NCI-H345 treated with DMSO at 0.1 percent for 48 hours (cell line): ENCODE data around the gene RAB8A.
"Not testable (repeated sequence)": the region's sequence is repeated elsewhere in the genome, so short reads cannot be mapped to it uniquely, and the experiment has no call there.

ENCODE experiments used
- DNase-seq: peaks from one replicate; lab custom pipeline; 2025; ENCODE audit not compliant: unreplicated experiment; lab: John Stamatoyannopoulos, UW

Gene RAB8A

DNA sequence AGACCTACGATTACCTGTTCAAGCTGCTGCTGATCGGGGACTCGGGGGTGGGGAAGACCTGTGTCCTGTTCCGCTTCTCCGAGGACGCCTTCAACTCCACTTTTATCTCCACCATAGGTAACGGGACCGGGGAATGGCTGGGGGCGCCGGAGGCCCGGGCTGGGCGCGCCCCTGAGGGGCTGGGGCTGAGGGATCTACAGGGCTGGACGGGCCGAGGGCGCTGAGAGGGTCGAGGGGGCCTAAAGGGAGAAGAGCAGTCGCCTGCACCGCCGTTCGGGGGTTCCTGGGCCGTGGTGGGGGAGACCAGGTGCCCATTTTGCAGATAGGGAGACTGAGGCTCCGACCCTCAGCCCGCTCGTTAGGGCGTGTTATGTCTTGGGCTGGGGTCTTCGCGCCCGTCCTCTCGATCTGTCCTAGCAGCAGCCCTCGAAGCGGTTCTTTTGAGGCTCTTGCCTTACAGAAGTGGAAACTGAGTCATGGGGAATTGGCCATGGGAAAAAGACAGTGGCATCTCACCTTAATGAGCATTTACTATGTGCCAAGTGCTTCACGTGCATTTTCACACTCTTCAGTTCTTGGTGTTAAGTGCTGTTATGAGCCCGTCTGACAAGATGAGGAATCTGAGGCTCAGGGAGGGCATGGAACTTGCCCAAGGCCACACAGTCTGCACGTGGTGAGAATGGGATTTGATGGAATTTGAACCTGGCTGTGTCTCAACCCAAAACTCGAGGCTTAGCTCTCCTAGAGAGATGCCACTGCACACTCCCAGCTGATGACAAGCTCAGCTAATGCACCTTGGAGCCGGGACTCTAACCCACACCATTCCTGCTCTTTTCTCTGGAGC lies 442 bp downstream of the RAB8A start:
- no peak for DNase-seq

DNA sequence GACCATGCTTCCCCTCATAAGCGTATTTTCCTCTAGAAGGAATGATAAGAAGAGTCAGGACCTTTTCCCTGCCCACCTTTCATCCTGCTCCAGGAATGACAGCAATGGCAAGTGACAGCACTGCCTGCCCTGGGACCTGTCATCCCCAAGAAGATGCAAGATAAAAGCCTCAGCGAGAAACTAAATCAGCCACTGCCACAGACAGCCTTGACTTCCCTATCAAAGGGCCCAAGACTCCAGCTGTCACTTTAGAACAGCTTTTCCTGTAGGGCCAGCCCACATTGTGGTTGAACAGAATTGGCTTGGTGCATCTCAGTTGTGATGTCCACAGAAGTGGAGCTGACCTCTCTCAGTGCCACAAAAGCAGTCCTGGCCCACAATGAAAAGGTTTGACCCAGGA lies 1.1 kb downstream of the RAB8A start:
- no peak for DNase-seq

DNA sequence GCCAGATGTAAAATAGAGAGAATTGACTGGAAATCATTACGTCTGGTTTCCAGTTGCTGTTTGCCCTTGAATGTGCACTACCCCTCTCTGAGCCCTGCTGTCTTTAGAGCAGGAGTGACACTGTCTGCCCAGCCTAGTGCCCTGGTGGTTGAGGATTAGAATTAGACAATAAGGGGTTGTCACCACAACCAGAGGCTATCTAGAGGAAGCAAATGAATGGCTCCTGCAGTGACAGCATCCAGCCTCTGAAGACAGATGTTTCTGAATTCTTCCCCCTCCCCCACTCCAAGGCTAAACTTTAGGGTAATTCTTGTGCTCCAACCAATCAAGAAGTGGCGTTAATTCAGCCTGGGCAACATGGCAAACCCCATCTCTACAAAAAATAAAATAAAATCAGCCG lies 2.0 kb downstream of the RAB8A start:
- no peak for DNase-seq

DNA sequence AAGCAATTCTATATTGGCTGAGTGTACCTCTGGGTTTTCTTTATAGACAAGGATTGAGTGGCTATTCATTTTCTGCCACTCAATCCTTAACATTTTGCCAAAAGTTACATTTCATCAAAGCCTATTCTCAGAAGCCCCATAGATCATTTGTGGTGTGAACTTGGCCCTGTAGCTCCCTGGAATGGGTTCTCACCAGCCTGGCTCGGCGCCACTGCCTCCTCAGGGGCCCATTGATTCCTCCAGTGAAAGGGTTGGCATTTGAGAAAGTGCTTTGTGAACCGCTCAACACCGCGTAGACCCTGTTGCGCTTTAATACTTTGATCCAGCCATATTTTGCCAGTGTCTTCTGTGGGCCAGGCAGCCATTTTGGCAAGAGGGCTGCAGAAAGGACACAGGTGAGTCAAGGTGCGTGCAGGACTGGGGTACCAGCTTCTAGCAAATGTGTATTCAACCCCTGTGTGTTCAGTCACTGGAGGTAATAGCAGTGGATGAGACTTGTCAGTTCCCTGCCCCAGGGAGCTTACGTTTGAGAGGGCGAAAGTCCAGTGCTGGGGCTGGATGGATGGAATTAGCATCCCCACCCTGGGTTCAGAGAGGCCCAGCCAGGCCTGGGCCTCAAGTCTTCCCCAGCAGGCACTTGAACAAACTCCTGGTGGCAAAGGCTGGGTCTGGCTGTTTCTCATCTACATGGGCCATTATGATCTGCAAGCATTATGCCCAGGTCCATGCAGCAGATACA lies 3.8 kb downstream of the RAB8A start:
- DNase-seq = no peak

DNA sequence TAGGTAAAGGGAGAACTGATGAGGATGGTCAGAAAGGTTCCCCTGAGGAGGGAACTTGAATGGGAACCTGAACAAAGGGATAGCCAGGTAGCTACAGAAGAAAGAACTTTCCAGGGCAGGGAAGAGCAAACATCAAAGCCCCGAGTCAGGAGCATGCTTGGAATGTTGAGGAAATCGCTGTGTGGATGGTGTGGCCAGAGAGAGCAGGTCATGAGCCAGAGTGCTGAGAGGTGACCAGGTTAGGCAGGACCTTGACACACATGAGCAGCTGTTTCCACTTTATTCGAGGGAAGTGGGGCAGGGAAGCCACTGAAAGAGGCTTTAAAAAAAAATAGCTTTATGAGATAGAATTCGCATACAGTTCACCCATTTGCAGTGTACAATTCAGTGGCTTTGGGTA lies 4.4 kb downstream of the RAB8A start:
- DNase-seq = no peak

DNA sequence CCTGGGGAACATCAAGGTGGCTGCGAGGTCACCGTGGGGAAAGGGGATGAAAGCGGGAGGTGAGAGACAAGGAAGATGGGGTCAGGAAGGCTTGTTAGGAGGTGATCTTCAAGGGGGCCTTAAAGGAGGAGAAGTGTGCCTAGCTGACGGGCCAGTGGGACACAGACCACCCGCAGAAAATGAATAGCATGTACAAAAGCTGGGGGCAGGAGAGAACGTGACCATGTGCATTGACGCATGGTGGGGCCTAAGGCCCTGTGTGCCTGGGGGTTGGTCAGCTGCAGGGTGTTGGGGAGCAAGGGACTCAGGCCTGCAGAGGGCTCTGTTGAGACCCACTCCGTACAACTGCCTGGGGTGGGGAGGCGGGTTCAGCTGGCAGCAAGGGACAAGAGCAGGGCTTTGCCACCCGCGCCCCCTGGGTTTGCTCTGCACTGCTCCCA lies 5.9 kb downstream of the RAB8A start:
- DNase-seq = no peak

DNA sequence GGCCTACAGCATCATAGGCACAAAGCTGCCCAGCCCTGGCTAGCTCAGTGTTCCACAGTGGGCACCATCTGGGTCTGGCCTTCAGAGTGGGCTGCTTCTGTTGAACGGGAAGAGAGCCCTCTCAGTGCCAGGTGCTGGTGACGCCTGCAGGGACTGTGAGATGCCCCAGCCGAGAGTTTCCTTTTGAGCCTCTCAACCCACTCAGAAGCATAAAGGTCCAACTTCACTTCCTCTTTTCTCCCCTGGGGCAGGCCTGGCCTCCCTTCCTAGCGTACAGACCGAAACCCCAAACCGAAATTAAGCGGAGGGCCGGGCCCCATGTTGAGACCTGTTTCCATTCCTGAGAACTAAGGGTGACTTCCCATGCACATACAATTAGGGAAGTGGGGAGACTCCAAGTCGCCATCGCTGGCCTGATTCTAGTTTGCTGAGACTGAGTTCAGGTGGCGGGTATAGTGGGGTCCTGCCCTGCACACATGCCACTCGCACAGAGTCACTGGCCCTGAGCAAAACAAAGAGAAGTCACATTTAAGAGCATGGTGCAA lies 6.9 kb downstream of the RAB8A start:
- no peak for DNase-seq

DNA sequence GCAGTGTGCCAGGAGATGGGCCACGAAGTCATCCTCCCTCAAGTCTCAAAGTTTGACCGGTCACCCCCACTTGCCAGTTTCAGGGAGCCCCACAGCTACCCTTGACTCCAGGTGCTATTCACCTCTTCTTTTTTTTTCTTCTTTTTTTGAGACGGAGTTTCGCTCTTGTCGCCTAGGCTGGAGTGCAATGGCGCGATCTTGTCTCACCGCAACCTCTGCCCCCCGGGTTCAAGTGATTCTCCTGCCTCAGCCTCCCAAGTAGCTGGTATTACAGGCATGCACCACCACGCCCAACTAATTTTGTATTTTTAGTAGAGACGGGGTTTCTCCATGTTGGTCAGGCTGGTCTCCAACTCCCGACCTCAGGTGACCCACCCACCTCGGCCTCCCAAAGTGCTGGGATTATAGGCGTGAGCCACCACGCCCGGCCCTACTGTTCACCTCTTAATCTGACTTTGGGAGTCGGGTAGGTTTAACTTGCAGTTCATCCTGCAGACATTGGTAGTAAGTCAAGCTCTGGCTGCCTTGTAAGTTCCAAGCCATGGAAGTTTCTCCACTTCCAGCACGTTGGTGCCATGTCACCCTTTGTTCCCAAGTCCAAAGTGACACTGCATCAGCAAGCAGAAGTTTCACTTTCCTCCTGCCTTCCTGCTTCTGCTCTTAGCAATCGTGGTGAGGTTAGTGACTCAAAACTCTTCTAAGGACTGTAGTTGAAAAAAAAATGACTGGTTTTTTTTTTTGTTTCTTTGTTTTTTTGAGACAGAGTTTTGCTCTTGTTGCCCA lies 7.6 kb downstream of the RAB8A start:
- not testable (repeated sequence) for DNase-seq

DNA sequence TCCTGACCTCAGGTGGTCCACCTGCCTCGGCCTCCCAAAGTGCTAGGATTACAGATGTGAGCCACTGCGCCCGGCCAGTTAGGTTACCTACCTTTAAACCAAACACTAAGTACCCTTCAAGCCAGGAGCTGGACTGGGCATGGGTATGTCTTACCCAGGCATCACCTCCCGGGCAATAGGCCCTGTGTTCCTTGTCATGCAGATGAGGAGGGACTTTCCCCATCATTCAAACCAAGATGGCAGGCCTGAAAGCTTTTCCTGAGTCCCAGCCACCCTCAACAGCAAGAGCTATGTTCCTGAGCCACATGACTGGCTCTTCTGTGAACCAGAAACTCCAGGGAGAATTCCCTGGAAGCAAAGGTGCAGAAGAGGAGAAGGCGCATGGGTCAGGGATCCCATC lies 9.5 kb downstream of the RAB8A start:
- no peak for DNase-seq

DNA sequence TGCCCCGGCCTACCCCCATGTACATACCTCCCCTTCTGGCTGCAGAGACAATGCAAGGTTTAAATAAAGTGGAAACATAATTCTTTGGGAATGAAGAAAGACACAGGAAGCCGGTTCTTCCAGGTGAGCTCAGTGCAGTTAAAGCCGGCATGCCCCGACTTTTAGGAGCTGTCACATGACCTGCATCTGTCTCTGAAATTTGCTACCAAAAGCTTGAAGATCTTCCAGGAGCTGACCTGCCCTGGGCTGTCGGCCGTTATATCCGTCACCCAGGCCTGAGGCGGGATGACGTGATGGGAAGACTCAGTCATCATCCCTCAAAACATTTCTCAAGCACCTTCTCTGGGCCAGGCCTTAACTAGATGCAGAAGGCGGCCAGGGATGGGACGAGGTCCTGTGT lies 10.3 kb downstream of the RAB8A start:
- DNase-seq = no peak

DNA sequence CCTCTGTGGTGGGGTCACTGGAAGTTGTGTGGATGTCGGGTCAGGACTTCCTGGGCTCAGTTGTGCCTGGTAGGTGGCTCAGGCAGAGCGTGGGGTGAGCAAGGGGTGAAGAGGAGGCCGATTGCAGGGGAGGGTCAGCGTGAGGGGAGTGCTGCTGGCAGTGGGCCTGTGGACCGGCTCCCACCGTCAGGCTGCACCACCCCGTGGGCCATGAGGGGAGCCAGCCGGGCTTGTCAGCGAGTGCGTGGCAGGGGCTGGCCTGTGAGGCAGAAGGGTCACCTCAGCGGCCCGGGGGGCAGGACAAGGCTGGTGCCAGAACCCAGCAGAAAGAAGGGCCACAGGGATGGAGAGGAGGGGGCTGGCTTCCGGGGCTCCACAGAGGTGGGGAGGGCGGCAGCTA lies 13.3 kb downstream of the RAB8A start:
- no peak for DNase-seq

DNA sequence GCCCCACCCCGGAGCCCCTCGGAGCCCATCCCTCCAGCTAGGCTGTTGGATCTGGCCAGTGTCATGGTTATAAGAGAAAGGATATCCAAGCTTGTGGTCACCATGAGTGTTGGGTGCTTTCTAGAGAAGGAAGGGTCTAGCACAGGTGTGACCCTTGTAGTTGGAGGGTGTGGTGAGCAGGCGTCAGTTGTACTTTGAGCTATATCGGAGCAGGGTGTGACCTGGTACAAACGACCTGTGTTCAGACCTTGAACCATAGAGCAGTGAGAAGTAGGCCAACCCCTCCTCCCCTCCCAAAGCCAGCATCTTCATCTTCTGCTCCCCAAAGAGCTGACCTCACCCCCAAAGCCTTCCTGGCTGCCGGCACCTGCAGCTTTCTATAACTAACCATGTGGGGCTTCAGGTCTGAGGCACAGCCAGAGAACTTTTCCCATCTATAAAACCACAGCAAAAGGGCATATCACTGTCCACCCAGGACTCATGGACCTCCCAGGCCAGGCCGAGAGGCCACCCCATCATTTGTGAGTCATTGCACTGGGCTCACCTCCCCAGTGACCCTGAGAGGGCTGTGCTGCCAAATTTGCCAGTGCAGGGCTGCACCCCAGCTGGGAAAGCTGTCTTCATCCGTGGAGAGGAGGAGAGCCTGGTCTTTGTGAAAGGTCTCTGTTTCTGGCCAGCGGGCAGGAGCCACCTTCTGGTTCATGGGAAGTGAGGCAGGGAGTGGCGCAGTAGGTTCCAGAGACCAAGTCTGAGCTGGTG lies 14.2 kb downstream of the RAB8A start:
- DNase-seq = no peak

DNA sequence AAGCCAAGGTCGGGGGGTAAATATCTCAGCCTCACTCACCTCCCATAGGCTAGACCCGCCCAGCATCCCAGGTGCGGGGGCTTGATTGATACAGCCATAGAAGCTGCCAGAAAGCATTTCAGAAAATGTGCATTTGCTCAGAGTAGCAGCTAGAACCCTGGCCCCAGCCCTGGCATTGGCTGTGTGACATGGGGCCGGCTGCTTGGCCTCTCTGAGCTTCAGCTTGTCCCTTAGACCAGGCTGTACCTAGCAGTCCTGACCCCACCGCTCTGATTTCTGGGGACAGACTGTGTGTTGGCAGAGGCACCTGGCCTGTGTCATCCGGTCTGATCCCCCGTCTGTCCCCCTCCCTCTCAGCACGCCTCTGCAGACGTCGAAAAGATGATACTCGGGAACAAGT lies 15.4 kb downstream of the RAB8A start:
- DNase-seq = no peak

DNA sequence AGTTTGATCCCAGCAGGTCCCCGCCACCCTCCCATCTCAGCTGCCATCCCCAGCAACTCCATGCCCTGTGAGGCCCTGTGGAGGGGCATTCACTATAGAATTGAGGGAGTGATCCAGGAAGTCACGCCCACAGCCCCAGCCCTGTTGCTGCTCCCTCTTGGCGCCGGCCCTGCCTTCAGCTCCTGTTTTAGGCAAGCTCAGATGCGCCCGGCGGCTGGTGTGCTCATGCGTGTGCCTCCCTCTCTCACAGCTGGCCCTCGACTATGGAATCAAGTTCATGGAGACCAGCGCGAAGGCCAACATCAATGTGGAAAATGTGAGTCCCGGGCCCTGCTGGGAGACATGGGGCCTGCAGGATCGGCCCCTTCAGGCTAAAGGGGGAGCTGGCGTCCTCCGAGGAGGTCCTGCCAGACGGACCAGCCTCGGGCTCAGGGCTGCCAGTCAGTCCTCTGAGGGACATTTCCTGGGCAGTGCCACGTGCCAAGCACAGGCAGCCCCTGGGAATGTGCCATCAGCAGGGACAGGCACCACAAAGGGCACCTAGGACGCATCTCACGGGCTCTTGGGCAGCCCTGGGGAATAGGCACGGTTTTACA lies 16.2 kb downstream of the RAB8A start:
- no peak for DNase-seq

DNA sequence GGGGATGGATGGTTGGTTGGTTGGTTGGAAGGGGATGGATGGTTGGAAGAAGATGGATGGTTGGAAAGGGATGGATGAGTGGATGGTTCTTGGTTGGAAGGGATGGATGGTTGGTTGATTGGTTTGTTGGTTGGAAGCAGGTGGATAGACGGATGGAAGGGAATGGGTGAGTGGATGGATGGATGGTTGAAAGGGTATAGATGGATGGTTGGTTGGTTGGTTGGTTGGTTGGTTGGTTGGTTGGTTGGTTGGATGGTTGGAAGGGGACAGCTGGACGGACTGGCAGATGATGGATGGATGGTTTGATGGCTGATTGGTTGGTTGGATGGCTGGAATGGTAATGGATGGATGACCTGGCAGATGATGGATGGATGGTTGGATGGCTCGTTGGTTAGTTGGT lies 20.0 kb downstream of the RAB8A start:
- no peak for DNase-seq

DNA sequence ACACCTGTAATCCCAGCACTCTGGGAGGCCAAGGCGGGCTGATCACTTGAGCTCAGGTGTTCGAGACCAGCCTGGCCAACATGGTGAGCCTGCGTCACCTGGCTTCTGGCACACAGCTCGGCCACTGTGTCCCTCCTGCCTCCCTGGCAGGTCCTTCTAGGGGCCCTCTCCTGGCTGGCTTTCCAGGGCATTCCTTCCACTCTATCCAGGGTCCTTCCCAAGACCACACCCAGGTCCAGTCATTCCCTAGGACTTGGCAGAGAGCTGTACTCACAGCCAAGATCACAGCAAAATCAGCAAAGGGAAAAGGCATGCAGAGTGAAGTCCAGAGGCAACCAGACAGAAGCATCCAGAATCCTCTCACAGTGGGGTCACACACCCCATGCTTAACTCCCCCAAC lies 22.1 kb downstream of the RAB8A start:
- no peak for DNase-seq

DNA sequence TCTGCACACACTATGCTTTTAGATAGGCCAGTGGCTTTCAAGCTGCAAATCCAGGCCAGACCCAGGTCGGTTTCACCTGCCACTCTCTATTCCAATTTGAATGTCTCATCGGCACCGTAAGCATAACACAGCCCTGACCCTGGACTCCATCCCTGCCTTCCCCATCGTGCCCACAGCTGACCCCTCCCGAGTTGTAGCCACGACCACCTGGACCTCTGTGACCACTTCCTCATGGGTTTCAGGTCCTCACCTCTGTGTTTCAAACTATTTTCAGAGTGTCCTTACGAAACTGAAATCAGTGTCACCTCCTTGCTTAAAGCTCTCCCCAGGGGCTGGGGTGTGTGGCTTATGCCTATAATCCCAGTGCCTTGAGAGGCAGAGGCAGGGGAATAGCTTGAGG lies 22.8 kb downstream of the RAB8A start:
- DNase-seq = no peak

DNA sequence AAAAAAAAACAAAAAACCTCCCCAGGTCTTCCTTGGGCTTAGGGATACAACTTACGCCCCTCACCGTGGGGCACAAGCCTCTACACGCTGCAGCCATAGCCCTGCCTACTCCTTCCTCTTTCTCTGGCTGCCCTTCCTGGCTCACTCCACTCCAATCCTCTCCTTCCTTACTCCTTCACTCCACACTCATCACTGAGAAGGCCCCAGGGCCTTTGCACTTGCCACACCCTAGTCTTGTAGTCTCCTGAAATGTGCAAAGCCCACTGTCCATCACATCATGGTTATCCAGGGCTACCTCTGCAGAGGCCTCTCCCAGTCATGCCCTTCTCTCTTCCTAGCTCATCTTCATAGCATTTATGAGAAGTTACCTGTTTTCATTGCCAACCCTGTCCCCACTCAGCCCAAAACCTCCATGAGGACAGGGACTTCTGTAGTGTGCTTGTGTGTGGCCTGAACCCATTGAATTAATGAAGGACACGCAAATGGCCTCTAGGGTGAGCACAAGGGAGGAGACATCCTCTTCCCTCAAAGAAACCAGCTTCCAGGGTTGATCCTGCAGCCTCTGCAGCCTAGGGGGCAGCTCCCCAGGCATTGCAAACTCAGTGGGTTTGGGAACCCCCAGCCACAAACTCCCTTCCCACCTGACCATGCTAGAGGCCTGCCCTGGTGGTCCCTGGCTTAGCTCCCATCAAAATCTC lies 23.9 kb downstream of the RAB8A start:
- DNase-seq = no peak

DNA sequence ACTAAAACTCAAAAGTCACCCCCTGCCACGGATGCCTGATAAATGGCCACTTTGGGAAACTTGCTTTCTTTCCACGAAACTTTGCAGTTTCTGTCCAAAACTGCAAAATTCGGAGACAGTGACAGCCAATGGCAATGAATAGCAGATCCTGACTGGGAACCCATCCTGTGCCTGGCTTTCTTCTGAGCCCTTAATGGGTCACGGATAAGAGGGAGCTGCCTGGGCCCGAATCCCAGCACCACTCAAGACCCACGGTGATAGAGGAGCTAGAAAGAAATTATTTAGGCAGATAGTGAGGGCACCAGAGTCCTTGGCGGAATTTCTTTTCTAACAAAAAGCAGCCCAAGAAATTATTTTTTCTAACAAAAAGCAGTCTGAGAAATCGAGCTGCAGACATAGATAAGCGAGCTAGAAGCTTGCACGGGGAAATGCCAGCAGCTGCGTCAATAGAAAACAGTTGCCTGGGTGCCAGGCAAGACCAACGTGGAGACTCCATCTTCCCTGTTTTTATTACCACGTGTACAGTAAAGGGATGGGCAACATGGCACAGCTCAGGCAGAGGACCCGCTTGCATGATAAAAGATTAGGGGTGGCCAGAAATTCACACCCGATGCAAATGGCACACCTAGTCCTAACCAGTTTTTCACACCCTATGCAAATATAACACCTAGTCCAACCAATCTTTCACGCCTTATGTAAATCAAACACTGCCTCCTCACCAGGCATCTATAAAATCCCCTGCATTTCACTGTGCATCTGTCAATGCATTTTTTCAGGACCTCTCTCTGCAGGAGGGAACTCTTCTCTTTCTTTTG lies 24.7 kb downstream of the RAB8A start:
- DNase-seq = no peak
